GM21825 (cell line): Measurements from ENCODE around the gene PLCH1.

Source experiments
- ATAC-seq: cut with Tn5 transposase; IDR thresholded peaks from one replicate; pipeline ENCODE4 v1.9.1; 2021; ENCODE audit warnings: mild to moderate bottlenecking, moderate library complexity; ENCODE audit not compliant: unreplicated experiment

PLCH1 gene

GRCh38 chr3:155364492-155364891 is 380.4 kb downstream of the PLCH1 start:
- no peak for ATAC-seq

GRCh38 chr3:155363690-155364070 is 381.2 kb downstream of the PLCH1 start:
- ATAC-seq: no peak

GRCh38 chr3:155362808-155363689 is 381.8 kb downstream of the PLCH1 start:
- no peak for ATAC-seq

GRCh38 chr3:155360281-155360680 is 384.6 kb downstream of the PLCH1 start:
- ATAC-seq: no peak

- ATAC-seq: no peak
Measured at GRCh38 chr3:155356594-155357370, 388.1 kb downstream of the PLCH1 start.

- ATAC-seq: no peak
Measured at GRCh38 chr3:155354658-155355057, 390.2 kb downstream of the PLCH1 start.

- ATAC-seq: no peak
Measured at GRCh38 chr3:155352900-155353490, 391.9 kb downstream of the PLCH1 start.

- no peak for ATAC-seq
Measured at GRCh38 chr3:155350571-155350970, 394.3 kb downstream of the PLCH1 start.

GRCh38 chr3:155347901-155348300 is 397.0 kb downstream of the PLCH1 start:
- ATAC-seq: no peak

- ATAC-seq: no peak
Measured at GRCh38 chr3:155342344-155342743, 402.5 kb downstream of the PLCH1 start.

- ATAC-seq: no peak
Measured at GRCh38 chr3:155339052-155339451, 405.8 kb downstream of the PLCH1 start.

GRCh38 chr3:155335724-155336354 is 409.0 kb downstream of the PLCH1 start:
- no peak for ATAC-seq

- peak; percentile 83 for ATAC-seq
Measured at GRCh38 chr3:155334914-155335723, 409.8 kb downstream of the PLCH1 start.

GRCh38 chr3:155334215-155334913 is 410.5 kb downstream of the PLCH1 start:
- no peak for ATAC-seq

GRCh38 chr3:155332716-155333115 is 412.2 kb downstream of the PLCH1 start:
- ATAC-seq: no peak

- no peak for ATAC-seq
Measured at GRCh38 chr3:155331078-155331477, 413.8 kb downstream of the PLCH1 start.

GRCh38 chr3:155330370-155330769 is 414.5 kb downstream of the PLCH1 start:
- no peak for ATAC-seq

GRCh38 chr3:155329513-155330048 is 415.3 kb downstream of the PLCH1 start:
- ATAC-seq: no peak

GRCh38 chr3:155327871-155328270 is 417.0 kb downstream of the PLCH1 start:
- no peak for ATAC-seq
